Astrocyte (in vitro differentiated cells and primary cell): ENCODE measurements around the gene MICAL3. TPM values are rescaled to one million over a fixed set of nuclear protein-coding genes. Genes with fewer than 3 reads are reported as not detected.

Experiments
- DNase-seq: peaks from one replicate; pipeline ENCODE4 v3.0.0-alpha.2; 2010; ENCODE audit warnings: low read depth
- FAIRE-seq: peaks from 2 replicates; lab custom pipeline; 2011; peaks lifted over from hg19 to GRCh38; lab: Jason Lieb, UNC
- H2AFZ ChIP-seq: 2 replicates; pipeline ENCODE4 v1.6.0; 2012; ENCODE audit warnings: low read depth, low read length, inconsistent platforms
- H3K27ac ChIP-seq: 2 replicates; pipeline ENCODE4 v1.5.1; 2011; ENCODE audit warnings: low read depth, low read length, inconsistent platforms
- H3K27me3 ChIP-seq: 2 replicates; pipeline ENCODE4 v1.6.0; 2011; ENCODE audit warnings: low read length, inconsistent platforms; ENCODE audit not compliant: insufficient read depth
- H3K36me3 ChIP-seq: 2 replicates; pipeline ENCODE4 v1.5.1; 2011; ENCODE audit warnings: low read length, inconsistent platforms; ENCODE audit not compliant: insufficient read depth
- H3K4me1 ChIP-seq: 2 replicates; pipeline ENCODE4 v1.5.1; 2011; ENCODE audit warnings: low read length, inconsistent platforms; ENCODE audit not compliant: insufficient read depth
- H3K4me2 ChIP-seq: 2 replicates; pipeline ENCODE4 v1.6.0; 2012; ENCODE audit warnings: low read length, inconsistent platforms
- H3K4me3 ChIP-seq: 2 replicates; pipeline ENCODE4 v1.5.1; 2011; ENCODE audit warnings: low read depth, mild to moderate bottlenecking, low read length, inconsistent platforms; ENCODE audit not compliant: insufficient read depth
- H3K79me2 ChIP-seq: 2 replicates; pipeline ENCODE4 v1.6.0; 2012; ENCODE audit warnings: mild to moderate bottlenecking, low read length, inconsistent platforms; ENCODE audit not compliant: insufficient read depth
- H3K9ac ChIP-seq: 2 replicates; pipeline ENCODE4 v1.6.0; 2012; ENCODE audit warnings: mild to moderate bottlenecking, low read length, inconsistent platforms
- H3K9me3 ChIP-seq: 2 replicates; pipeline ENCODE4 v1.5.1; 2012; ENCODE audit warnings: low read depth, mild to moderate bottlenecking, low read length, inconsistent platforms; ENCODE audit not compliant: insufficient read depth
- H4K20me1 ChIP-seq: 2 replicates; pipeline ENCODE4 v1.6.0; 2012; ENCODE audit warnings: low read length, inconsistent platforms; ENCODE audit not compliant: insufficient read depth
- H3K27ac Mint-ChIP-seq: one replicate; pipeline ENCODE4 v1.8.0; 2021; ENCODE audit warnings: mild to moderate bottlenecking, mixed read lengths; ENCODE audit not compliant: unreplicated experiment
- H3K27me3 Mint-ChIP-seq: one replicate; pipeline ENCODE4 v1.8.0; 2021; ENCODE audit warnings: low read depth, mixed read lengths; ENCODE audit not compliant: unreplicated experiment
- H3K36me3 Mint-ChIP-seq: one replicate; pipeline ENCODE4 v1.8.0; 2021; ENCODE audit warnings: low read depth, mixed read lengths; ENCODE audit not compliant: unreplicated experiment
- H3K4me1 Mint-ChIP-seq: one replicate; pipeline ENCODE4 v1.8.0; 2021; ENCODE audit warnings: low read depth, mixed read lengths; ENCODE audit not compliant: unreplicated experiment
- H3K4me3 Mint-ChIP-seq: one replicate; pipeline ENCODE4 v1.8.0; 2021; ENCODE audit warnings: mild to moderate bottlenecking, moderate library complexity, mixed read lengths; ENCODE audit not compliant: unreplicated experiment
- H3K9me3 Mint-ChIP-seq: one replicate; pipeline ENCODE4 v1.8.0; 2021; ENCODE audit warnings: mild to moderate bottlenecking, mixed read lengths; ENCODE audit not compliant: unreplicated experiment
- EZH2 ChIP-seq: IDR thresholded peaks from 2 replicates; pipeline ENCODE4 v1.6.1; 2012; ENCODE audit warnings: mild to moderate bottlenecking, low read length, inconsistent platforms; ENCODE audit not compliant: insufficient read depth
- total RNA-seq: library from RNA; stranded (reverse); gene quantifications from 2 replicates; pipeline ENCODE4 v1.2.1, GENCODE V29; 2021
- TF ChIP-seq, protein P1 (sequence below): IDR thresholded peaks from 2 replicates; pipeline ENCODE4 v1.5.1; 2011; ENCODE audit warnings: low read depth, mild to moderate bottlenecking, inconsistent platforms, low read length, moderate library complexity; ENCODE audit not compliant: insufficient read depth

MICAL3 gene
- total RNA-seq, 1 donor from 2014 or later: 113 TPM

DNA sequence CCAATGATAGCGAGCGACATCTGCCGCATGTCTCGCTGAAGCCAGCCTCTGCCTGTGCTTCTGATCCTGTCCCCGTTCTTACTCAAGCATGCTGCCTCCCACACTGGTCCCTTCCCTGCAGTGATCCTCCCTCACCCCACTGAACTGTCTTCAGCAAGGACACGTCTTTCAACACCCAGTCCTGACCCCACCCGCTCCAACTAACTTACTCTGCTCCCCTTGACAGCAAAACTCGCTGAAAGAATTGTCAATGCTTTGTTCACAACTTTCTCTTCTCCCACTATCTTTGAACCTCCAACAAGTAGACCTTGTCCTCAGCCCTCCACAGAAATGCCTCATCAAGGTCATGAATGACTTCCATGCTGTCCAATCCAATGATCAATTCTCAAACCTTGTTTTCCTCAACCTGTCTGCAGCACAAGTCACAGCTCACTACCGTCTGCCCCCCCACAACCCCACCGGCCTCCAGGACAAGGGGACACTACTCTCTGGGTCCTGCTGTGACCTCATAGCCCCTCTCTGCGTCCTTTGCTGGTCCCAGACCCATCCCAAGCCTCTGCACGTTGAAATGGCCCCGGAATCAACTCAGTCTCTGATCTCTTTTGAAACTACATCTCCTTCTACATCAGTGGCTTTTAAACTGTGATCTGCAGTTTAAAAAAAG, 108.0 kb downstream of the MICAL3 start:
- Histone ChIP-seq H2AFZ (no peak overlapping the region), H3K9ac (no peak overlapping the region), H3K27ac (no peak overlapping the region), H3K9me3 (no peaks in the 10 kb centered on the region), H4K20me1 (peaks cover 93% of the 10 kb centered on the region), H3K4me1 (peaks cover 23% of the 10 kb centered on the region), H3K36me3 (no peaks in the 10 kb centered on the region), H3K4me3 (no peak overlapping the region), H3K27me3 (no peaks in the 10 kb centered on the region), H3K79me2 (peaks cover 96% of the 10 kb centered on the region), H3K4me2 (no peak overlapping the region)
- Mint-ChIP-seq H3K4me3 (no peak overlapping the region), H3K27ac (no peak overlapping the region), H3K27me3 (no peaks in the 10 kb centered on the region), H3K36me3 (peaks cover 9% of the 10 kb centered on the region), H3K9me3 (no peaks in the 10 kb centered on the region), H3K4me1 (peaks cover 33% of the 10 kb centered on the region)
- DNase-seq (no peak), FAIRE-seq (no peak)
- TF ChIP-seq, protein P1, sequence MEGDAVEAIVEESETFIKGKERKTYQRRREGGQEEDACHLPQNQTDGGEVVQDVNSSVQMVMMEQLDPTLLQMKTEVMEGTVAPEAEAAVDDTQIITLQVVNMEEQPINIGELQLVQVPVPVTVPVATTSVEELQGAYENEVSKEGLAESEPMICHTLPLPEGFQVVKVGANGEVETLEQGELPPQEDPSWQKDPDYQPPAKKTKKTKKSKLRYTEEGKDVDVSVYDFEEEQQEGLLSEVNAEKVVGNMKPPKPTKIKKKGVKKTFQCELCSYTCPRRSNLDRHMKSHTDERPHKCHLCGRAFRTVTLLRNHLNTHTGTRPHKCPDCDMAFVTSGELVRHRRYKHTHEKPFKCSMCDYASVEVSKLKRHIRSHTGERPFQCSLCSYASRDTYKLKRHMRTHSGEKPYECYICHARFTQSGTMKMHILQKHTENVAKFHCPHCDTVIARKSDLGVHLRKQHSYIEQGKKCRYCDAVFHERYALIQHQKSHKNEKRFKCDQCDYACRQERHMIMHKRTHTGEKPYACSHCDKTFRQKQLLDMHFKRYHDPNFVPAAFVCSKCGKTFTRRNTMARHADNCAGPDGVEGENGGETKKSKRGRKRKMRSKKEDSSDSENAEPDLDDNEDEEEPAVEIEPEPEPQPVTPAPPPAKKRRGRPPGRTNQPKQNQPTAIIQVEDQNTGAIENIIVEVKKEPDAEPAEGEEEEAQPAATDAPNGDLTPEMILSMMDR: no peak
- no peak for TF ChIP-seq EZH2

DNA sequence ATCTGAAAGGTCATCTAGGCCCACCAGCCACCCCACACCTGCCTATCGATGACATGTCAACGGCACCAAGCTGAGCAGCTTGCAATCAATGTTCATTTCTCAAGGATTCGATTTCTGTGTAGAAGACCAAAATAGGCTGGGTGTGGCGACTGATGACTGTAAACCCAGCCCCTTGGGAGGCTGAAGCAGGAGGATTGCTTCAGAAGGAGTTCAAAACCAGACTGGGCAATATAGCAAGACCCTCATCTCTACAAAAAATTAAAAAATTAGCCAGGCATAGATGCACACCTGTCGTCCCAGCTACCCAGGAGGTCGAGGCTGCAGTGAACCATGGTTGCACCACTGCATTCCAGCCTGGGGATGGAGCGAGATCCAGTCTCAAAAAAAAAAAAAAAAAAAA, 108.7 kb downstream of the MICAL3 start:
- peaks cover 90% of the 10 kb centered on the region for H3K79me2 ChIP-seq
- no peaks in the 10 kb centered on the region for H3K27me3 ChIP-seq
- DNase-seq (no peak), FAIRE-seq (no peak)
- H2AFZ ChIP-seq: no peak overlapping the region
- H3K27me3 Mint-ChIP-seq: no peaks in the 10 kb centered on the region
- no peak overlapping the region for H3K4me3 Mint-ChIP-seq
- H3K27ac Mint-ChIP-seq: no peak overlapping the region
- H3K4me1 ChIP-seq: peaks cover 27% of the 10 kb centered on the region
- no peaks in the 10 kb centered on the region for H3K36me3 ChIP-seq
- TF ChIP-seq, protein P1: no peak
- TF ChIP-seq EZH2: no peak
- peaks cover 34% of the 10 kb centered on the region for H3K4me1 Mint-ChIP-seq
- H3K36me3 Mint-ChIP-seq: peaks cover 9% of the 10 kb centered on the region
- H3K4me3 ChIP-seq: no peak overlapping the region
- no peak overlapping the region for H3K9ac ChIP-seq
- no peaks in the 10 kb centered on the region for H3K9me3 Mint-ChIP-seq
- H3K27ac ChIP-seq: no peak overlapping the region
- no peak overlapping the region for H3K4me2 ChIP-seq
- H3K9me3 ChIP-seq: no peaks in the 10 kb centered on the region
- H4K20me1 ChIP-seq: peaks cover 91% of the 10 kb centered on the region

DNA sequence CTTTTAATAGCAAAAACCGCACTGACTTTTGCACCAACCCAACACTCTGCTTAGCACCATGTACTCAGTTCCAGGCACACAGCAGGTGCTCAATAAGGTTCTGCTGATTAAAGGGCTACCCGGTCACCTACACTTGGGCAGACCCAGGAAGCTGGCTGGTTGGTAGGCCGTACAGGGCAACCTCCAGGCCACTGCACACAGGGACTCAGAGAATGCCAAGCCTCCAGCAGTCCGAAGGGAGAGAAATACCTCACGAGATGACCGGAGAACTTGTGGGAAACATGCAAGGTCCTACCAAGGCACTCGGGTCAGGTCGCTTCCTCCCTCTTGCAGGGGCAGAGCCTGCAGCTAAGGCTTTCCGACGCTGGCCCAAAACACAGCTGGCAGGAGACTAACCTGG, 109.2 kb downstream of the MICAL3 start:
- Mint-ChIP-seq H3K4me1 (peaks cover 34% of the 10 kb centered on the region), H3K36me3 (peaks cover 5% of the 10 kb centered on the region), H3K9me3 (no peaks in the 10 kb centered on the region), H3K27ac (no peak overlapping the region), H3K27me3 (no peaks in the 10 kb centered on the region), H3K4me3 (no peak overlapping the region)
- no peak for DNase-seq
- no peaks in the 10 kb centered on the region for H3K9me3 ChIP-seq
- peaks cover 85% of the 10 kb centered on the region for H3K79me2 ChIP-seq
- no peak overlapping the region for H3K27ac ChIP-seq
- no peaks in the 10 kb centered on the region for H3K27me3 ChIP-seq
- H3K4me2 ChIP-seq: no peak overlapping the region
- no peak for TF ChIP-seq EZH2
- TF ChIP-seq, protein P1: no peak
- H3K4me1 ChIP-seq: peaks cover 27% of the 10 kb centered on the region
- no peak for FAIRE-seq
- no peak overlapping the region for H3K9ac ChIP-seq
- H4K20me1 ChIP-seq: peaks cover 91% of the 10 kb centered on the region
- H2AFZ ChIP-seq: no peak overlapping the region
- H3K36me3 ChIP-seq: no peaks in the 10 kb centered on the region
- H3K4me3 ChIP-seq: no peak overlapping the region
